Liver (tissue), 9 donors: ENCODE measurements around the gene LGALS8. TPM values are rescaled to one million over a fixed set of nuclear protein-coding genes. Genes with fewer than 3 reads are reported as not detected.
A peak's percentile ranks its signal among the peaks of the same experiment; 100 is the strongest.

Source experiments
- DNase-seq: peaks from one replicate; pipeline ENCODE4 v3.0.0-alpha.2; 2017; ENCODE audit warnings: low spot score
- H3K27ac ChIP-seq, 2 donors: one replicate each; pipeline ENCODE4 v1.7.0; 2013; ENCODE audit warnings: inconsistent platforms in 2 of 2, low read length in 2 of 2, control low read depth in 1 of 2, low read depth in 1 of 2, mild to moderate bottlenecking in 1 of 2
- H3K27me3 ChIP-seq, 4 donors: one replicate each; pipeline versions ENCODE4 v1.6.1 to v1.7.0; 2013; ENCODE audit warnings: low read length in 3 of 4, inconsistent platforms in 1 of 4, mild to moderate bottlenecking in 1 of 4, moderate library complexity in 1 of 4; ENCODE audit not compliant: control insufficient read depth in 4 of 4, insufficient read depth in 4 of 4
- H3K36me3 ChIP-seq, 4 donors: one replicate each; pipeline versions ENCODE4 v1.6.1 to v1.7.0; 2013; ENCODE audit warnings: low read length in 3 of 4, mild to moderate bottlenecking in 3 of 4, low read depth in 1 of 4, moderate library complexity in 1 of 4; ENCODE audit not compliant: control insufficient read depth in 4 of 4, insufficient read depth in 3 of 4
- H3K4me1 ChIP-seq, 4 donors: one replicate each; pipeline versions ENCODE4 v1.6.1 to v1.7.0; 2013; ENCODE audit warnings: low read length in 3 of 4, mild to moderate bottlenecking in 3 of 4, moderate library complexity in 1 of 4; ENCODE audit not compliant: control insufficient read depth in 4 of 4, insufficient read depth in 4 of 4
- H3K4me3 ChIP-seq, 3 donors: one replicate each; pipeline versions ENCODE4 v1.6.1 to v1.7.0; 2013; ENCODE audit warnings: low read length in 3 of 3, control low read depth in 1 of 3, low read depth in 1 of 3, mild to moderate bottlenecking in 1 of 3
- H3K9ac ChIP-seq, 2 donors: one replicate each; pipeline ENCODE4 v1.7.0; 2013; ENCODE audit warnings: low read length in 2 of 2, mild to moderate bottlenecking in 2 of 2, moderate library complexity in 2 of 2, control low read depth in 1 of 2, low read depth in 1 of 2
- H3K9me3 ChIP-seq, 4 donors: one replicate each; pipeline versions ENCODE4 v1.6.1 to v1.7.0; 2013; ENCODE audit warnings: low read length in 3 of 4; ENCODE audit not compliant: control insufficient read depth in 4 of 4
- EGR1 ChIP-seq, 2 donors: IDR thresholded peaks; 2 replicates each; pipeline ENCODE4 v1.6.1; 2016 to 2018; ENCODE audit warnings: antibody characterized with exemption in 2 of 2, low read depth in 2 of 2
- FOXA1 ChIP-seq: IDR thresholded peaks from 2 replicates; pipeline ENCODE4 v1.6.1; 2016; ENCODE audit warnings: antibody characterized with exemption
- FOXA2 ChIP-seq: IDR thresholded peaks from 2 replicates; pipeline ENCODE4 v1.6.1; 2016; ENCODE audit warnings: antibody characterized with exemption
- GABPA ChIP-seq, 2 donors: IDR thresholded peaks in 1 of 2; conservative IDR thresholded peaks in 1 of 2; 2 replicates each; pipeline ENCODE4 v1.6.1; 2016; ENCODE audit warnings: antibody characterized with exemption in 2 of 2, mild to moderate bottlenecking in 1 of 2, moderate library complexity in 1 of 2
- HNF4A ChIP-seq, 2 donors: conservative IDR thresholded peaks; 2 replicates each; pipeline ENCODE4 v1.6.1; 2016; ENCODE audit warnings: antibody characterized with exemption in 2 of 2, mild to moderate bottlenecking in 2 of 2
- HNF4G ChIP-seq: IDR thresholded peaks from 2 replicates; pipeline ENCODE4 v1.6.1; 2016; ENCODE audit warnings: antibody characterized with exemption
- JUND ChIP-seq, 2 donors: IDR thresholded peaks; 2 replicates each; pipeline ENCODE4 v1.6.1; 2016; ENCODE audit warnings: antibody characterized with exemption in 2 of 2
- NR2F2 ChIP-seq: IDR thresholded peaks from 2 replicates; pipeline ENCODE4 v1.6.1; 2016; ENCODE audit warnings: antibody characterized with exemption
- RAD21 ChIP-seq, 2 donors: IDR thresholded peaks; 2 replicates each; pipeline ENCODE4 v1.6.1; 2016; ENCODE audit warnings: antibody characterized with exemption in 2 of 2, mild to moderate bottlenecking in 2 of 2
- REST ChIP-seq: IDR thresholded peaks from 2 replicates; pipeline ENCODE4 v1.6.1; 2016; ENCODE audit warnings: antibody characterized with exemption, mild to moderate bottlenecking
- RXRA ChIP-seq, 2 donors: IDR thresholded peaks; 2 replicates each; pipeline ENCODE4 v1.6.1; 2017 to 2018; ENCODE audit warnings: antibody characterized with exemption in 2 of 2, mild to moderate bottlenecking in 1 of 2
- SP1 ChIP-seq: IDR thresholded peaks from 2 replicates; pipeline ENCODE4 v1.6.1; 2018; ENCODE audit warnings: antibody characterized with exemption, mild to moderate bottlenecking
- TAF1 ChIP-seq: conservative IDR thresholded peaks from 2 replicates; pipeline ENCODE4 v1.6.1; 2016; ENCODE audit warnings: antibody characterized with exemption, mild to moderate bottlenecking
- YY1 ChIP-seq: IDR thresholded peaks from 2 replicates; pipeline ENCODE4 v1.6.1; 2016; ENCODE audit warnings: antibody characterized with exemption, mild to moderate bottlenecking
- WGBS: extraction: QIAGEN DNeasy Blood & Tissue Kit; methylation state at CpG from one replicate; pipeline ENCODE4 v1.1.7; 2013; 5-methylcytosine and 5-hydroxymethylcytosine counted together
- polyA plus RNA-seq, 2 donors: library from polyadenylated mRNA; stranded (reverse) in 1 of 2; unstranded in 1 of 2; fragments of 200-250 nt in 1 of 2; fragments of >200 nt in 1 of 2; fragmentation: Nextera tagmentation in 1 of 2; extraction: Ambion mirVana in 1 of 2; gene quantifications; one replicate each; pipeline versions ENCODE4 v1.2.1 to v1.2.3, GENCODE V29; 2013 to 2015
- total RNA-seq, 2 donors: library from RNA; depleted of rRNA; stranded (reverse); fragments of >200 nt; gene quantifications; one replicate each; pipeline ENCODE4 v1.2.3, GENCODE V29; 2014
- TF ChIP-seq, protein P1 (sequence below): IDR thresholded peaks from 2 replicates; pipeline ENCODE4 v1.6.1; 2016; ENCODE audit warnings: antibody characterized with exemption
- TF ChIP-seq, protein P2 (sequence below): IDR thresholded peaks from 2 replicates; pipeline ENCODE4 v1.6.1; 2016; ENCODE audit warnings: antibody characterized with exemption
- TF ChIP-seq, protein P3 (sequence below): IDR thresholded peaks from 2 replicates; pipeline ENCODE4 v1.6.1; 2016; ENCODE audit warnings: antibody characterized with exemption
- TF ChIP-seq, protein P4 (sequence below): fragments of 150-350 bp; IDR thresholded peaks from 2 replicates; pipeline ENCODE4 v1.5.1; 2017; ENCODE audit warnings: improper control_type of control experiment, low read depth, low read length; ENCODE audit not compliant: missing input control
- donor health status: healthy.
- donor health status: healthy.
- donor health status: healthy.
- donor health status: healthy.
- donor health status: healthy.

The LGALS8 gene
- total and polyA plus RNA-seq, 4 donors, result 20.7 to 75.9 (median 50.4) TPM

- Histone ChIP-seq H3K36me3 (no peaks in the 10 kb centered on the region), H3K4me3 (peak overlapping the region in 2 of 3 donors; percentile 50 to 76), H3K27ac (no peak overlapping the region), H3K9me3 (no peaks in the 10 kb centered on the region), H3K4me1 (peaks cover 0 to 15% (median 10%) of the 10 kb centered on the region in 4 donors), H3K27me3 (no peaks in the 10 kb centered on the region), H3K9ac (no peak overlapping the region)
- TF ChIP-seq GABPA (IDR thresholded peaks at IDR 0.05 in 1 of 2, conservative IDR thresholded peaks at IDR 0.05 in 1 of 2) (no peak), FOXA2 (no peak), EGR1 (IDR thresholded peaks at IDR 0.05; ENCODE audit: low read depth in 2 of 2) (no peak), REST (no peak), TAF1 (no peak), RXRA (IDR thresholded peaks at IDR 0.05) (peak in 1 of 2 donors; percentile 36), SP1 (no peak), JUND (IDR thresholded peaks at IDR 0.05) (peak in 1 of 2 donors; percentile 13), NR2F2 (peak; percentile 34), HNF4A (conservative IDR thresholded peaks at IDR 0.05) (peak; percentile 31 to 66), FOXA1 (no peak), HNF4G (no peak), YY1 (no peak), RAD21 (IDR thresholded peaks at IDR 0.05) (peak; percentile 83 to 86)
- TF ChIP-seq, protein P1, sequence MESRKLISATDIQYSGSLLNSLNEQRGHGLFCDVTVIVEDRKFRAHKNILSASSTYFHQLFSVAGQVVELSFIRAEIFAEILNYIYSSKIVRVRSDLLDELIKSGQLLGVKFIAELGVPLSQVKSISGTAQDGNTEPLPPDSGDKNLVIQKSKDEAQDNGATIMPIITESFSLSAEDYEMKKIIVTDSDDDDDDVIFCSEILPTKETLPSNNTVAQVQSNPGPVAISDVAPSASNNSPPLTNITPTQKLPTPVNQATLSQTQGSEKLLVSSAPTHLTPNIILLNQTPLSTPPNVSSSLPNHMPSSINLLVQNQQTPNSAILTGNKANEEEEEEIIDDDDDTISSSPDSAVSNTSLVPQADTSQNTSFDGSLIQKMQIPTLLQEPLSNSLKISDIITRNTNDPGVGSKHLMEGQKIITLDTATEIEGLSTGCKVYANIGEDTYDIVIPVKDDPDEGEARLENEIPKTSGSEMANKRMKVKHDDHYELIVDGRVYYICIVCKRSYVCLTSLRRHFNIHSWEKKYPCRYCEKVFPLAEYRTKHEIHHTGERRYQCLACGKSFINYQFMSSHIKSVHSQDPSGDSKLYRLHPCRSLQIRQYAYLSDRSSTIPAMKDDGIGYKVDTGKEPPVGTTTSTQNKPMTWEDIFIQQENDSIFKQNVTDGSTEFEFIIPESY, result peak; percentile 34
- TF ChIP-seq, protein P2, sequence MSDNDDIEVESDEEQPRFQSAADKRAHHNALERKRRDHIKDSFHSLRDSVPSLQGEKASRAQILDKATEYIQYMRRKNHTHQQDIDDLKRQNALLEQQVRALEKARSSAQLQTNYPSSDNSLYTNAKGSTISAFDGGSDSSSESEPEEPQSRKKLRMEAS, result no peak
- TF ChIP-seq, protein P3, sequence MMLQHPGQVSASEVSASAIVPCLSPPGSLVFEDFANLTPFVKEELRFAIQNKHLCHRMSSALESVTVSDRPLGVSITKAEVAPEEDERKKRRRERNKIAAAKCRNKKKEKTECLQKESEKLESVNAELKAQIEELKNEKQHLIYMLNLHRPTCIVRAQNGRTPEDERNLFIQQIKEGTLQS, result peak; percentile 14
- TF ChIP-seq, protein P4, sequence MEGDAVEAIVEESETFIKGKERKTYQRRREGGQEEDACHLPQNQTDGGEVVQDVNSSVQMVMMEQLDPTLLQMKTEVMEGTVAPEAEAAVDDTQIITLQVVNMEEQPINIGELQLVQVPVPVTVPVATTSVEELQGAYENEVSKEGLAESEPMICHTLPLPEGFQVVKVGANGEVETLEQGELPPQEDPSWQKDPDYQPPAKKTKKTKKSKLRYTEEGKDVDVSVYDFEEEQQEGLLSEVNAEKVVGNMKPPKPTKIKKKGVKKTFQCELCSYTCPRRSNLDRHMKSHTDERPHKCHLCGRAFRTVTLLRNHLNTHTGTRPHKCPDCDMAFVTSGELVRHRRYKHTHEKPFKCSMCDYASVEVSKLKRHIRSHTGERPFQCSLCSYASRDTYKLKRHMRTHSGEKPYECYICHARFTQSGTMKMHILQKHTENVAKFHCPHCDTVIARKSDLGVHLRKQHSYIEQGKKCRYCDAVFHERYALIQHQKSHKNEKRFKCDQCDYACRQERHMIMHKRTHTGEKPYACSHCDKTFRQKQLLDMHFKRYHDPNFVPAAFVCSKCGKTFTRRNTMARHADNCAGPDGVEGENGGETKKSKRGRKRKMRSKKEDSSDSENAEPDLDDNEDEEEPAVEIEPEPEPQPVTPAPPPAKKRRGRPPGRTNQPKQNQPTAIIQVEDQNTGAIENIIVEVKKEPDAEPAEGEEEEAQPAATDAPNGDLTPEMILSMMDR, result peak; percentile 65
- WGBS, result 17% methylated on average over 11 of the region's 11 CpGs
- no peak for DNase-seq
These were observed 33.9 kb upstream of the LGALS8 start for GRCh38 chr1:236489710-236490377.
